NOMO-1 treated with DMSO at 0.1 percent for 48 hours (cell line): Measurements from ENCODE around the gene CASP1.

Experiments used
- DNase-seq: peaks from one replicate; lab custom pipeline; 2025; ENCODE audit not compliant: unreplicated experiment; lab: John Stamatoyannopoulos, UW

Gene CASP1

GRCh38 chr11:104992781-104993180 is 42.2 kb downstream of the CASP1 start:
- DNase-seq, result no peak

GRCh38 chr11:104991994-104992393 is 43.0 kb downstream of the CASP1 start:
- no peak for DNase-seq

- no peak for DNase-seq
Observed at GRCh38 chr11:104984808-104985207, 50.1 kb downstream of the CASP1 start.

GRCh38 chr11:104979839-104980238 is 55.1 kb downstream of the CASP1 start:
- DNase-seq, result no peak
